Tibial nerve (tissue), 4 donors: Measurements from ENCODE around the gene A3GALT2.

Experiments used
- CTCF ChIP-seq, 5 experiments: fragments of 200-600 bp in 3 of 5; fragments of 450-650 bp in 2 of 5; sonication (generic) in 3 of 5; IDR thresholded peaks; one replicate each; pipeline ENCODE4 v1.5.1; 2016 to 2019; ENCODE audit warnings: antibody characterized with exemption in 5 of 5, mild to moderate bottlenecking in 3 of 5, moderate library complexity in 2 of 5
- EP300 ChIP-seq, 2 donors: sonication (generic); formaldehyde crosslinking; IDR thresholded peaks; one replicate each; pipeline ENCODE4 v1.6.1; 2017; ENCODE audit warnings: antibody characterized with exemption in 2 of 2, mild to moderate bottlenecking in 1 of 2
- POLR2A ChIP-seq, 2 donors: fragments of 450-650 bp; IDR thresholded peaks; one replicate each; pipeline ENCODE4 v1.6.1; 2017; ENCODE audit warnings: antibody characterized with exemption in 2 of 2, mild to moderate bottlenecking in 2 of 2, moderate library complexity in 2 of 2

GRCh38 chr1:33312413-33312749 lies 8.5 kb downstream of the A3GALT2 start:
- TF ChIP-seq CTCF (IDR thresholded peaks at IDR 0.05): no peak
- TF ChIP-seq POLR2A (IDR thresholded peaks at IDR 0.05): no peak
- TF ChIP-seq EP300 (IDR thresholded peaks at IDR 0.05): no peak
